ENCODE measurements around the gene BRD2. TPM values are rescaled to one million over a fixed set of nuclear protein-coding genes. Genes with fewer than 3 reads are reported as not detected.
"Not testable (repeated sequence)": the region's sequence is repeated elsewhere in the genome, so short reads cannot be mapped to it uniquely, and the experiment has no call there.

BRD2 gene
- total RNA-seq, 2 donors from 2014 or later = 56.9 to 91.1 TPM

DNA sequence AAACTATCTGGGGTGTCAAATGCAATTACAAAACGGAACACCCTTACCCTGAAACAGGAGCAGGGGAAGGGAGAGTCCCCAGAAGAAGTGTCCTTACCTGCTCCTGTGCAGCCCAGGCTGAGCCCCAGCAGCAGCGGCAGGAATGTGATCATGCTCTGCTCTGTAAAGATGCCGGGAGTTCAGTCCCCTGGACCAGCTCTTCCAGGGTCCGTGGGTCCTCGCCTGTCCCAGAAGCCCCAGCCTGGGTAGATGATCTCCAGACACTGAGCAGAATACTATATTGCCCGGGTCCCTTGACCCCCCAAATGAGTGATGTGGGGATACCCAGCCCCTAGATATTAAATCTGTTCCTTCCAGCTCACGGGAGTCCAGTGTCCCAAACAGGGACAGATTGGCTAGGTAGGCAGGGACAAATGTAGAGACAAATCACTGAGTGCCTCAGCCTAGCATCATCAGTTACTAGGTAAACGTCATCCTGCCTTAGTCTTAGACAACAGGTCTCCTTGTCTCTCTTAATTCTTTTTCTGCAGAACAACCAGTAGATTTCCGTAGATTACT, 27.7 kb upstream of the BRD2 start, which contains the start of gene HLA-DMB:
HLA-DMB (minus strand) TSS at position 373 of the 558 bp plus-strand sequence; CDS start at position 152, 221 bp downstream.
- H3K4me1 ChIP-seq = peaks cover 0 to 15% of the 10 kb centered on the region in 2 donors
- peak within 1 kb of the TSS; percentile 61 to 62 for H3K27ac ChIP-seq
- H3K36me3 ChIP-seq = no peaks in the 10 kb centered on the region
- TF ChIP-seq, protein P1, sequence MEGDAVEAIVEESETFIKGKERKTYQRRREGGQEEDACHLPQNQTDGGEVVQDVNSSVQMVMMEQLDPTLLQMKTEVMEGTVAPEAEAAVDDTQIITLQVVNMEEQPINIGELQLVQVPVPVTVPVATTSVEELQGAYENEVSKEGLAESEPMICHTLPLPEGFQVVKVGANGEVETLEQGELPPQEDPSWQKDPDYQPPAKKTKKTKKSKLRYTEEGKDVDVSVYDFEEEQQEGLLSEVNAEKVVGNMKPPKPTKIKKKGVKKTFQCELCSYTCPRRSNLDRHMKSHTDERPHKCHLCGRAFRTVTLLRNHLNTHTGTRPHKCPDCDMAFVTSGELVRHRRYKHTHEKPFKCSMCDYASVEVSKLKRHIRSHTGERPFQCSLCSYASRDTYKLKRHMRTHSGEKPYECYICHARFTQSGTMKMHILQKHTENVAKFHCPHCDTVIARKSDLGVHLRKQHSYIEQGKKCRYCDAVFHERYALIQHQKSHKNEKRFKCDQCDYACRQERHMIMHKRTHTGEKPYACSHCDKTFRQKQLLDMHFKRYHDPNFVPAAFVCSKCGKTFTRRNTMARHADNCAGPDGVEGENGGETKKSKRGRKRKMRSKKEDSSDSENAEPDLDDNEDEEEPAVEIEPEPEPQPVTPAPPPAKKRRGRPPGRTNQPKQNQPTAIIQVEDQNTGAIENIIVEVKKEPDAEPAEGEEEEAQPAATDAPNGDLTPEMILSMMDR (IDR thresholded peaks at IDR 0.05) = no peak
- peaks cover 0 to under 1% of the 10 kb centered on the region in 2 donors for H3K9me3 ChIP-seq
- no peaks in the 10 kb centered on the region for H3K27me3 ChIP-seq
- DNase-seq (ENCODE audit: low spot score) = no peak
- H3K4me3 ChIP-seq = peak within 1 kb of the TSS; percentile 27 to 45

DNA sequence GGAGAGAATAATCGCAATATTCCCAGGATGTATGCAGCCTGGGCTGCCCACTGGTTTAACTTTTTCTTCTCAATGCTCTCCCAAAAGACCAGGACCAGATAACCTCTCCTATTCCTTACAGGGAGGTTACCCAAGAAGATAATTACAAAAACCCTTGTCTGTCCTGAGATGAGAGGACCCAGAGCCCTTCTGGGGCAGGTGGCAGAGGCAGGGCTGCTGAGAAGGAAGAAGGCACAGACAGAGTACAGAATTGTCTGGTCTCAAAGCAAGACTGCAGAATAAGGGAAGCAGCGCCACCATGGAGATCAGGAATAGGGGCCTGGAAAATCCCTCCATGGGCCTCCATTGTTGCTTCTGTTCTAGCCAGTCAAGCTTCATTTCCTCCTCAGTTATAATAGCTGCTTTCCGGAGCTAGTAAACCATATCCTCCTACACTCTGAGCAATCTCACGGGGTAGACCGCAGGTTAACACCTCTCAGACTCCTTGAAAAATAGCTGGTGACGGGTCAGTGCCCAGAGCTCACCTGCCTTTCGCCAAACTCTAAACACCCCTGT, 27.1 kb upstream of the BRD2 start:
- Histone ChIP-seq H3K9me3 (peaks cover 0 to 6% of the 10 kb centered on the region in 2 donors), H3K4me3 (no peak overlapping the region), H3K27me3 (no peaks in the 10 kb centered on the region), H3K27ac (peak overlapping the region; percentile 61 to 62), H3K4me1 (peaks cover 0 to 15% of the 10 kb centered on the region in 2 donors), H3K36me3 (no peaks in the 10 kb centered on the region)
- TF ChIP-seq, protein P1 (IDR thresholded peaks at IDR 0.05) = no peak
- DNase-seq (ENCODE audit: low spot score) = no peak

DNA sequence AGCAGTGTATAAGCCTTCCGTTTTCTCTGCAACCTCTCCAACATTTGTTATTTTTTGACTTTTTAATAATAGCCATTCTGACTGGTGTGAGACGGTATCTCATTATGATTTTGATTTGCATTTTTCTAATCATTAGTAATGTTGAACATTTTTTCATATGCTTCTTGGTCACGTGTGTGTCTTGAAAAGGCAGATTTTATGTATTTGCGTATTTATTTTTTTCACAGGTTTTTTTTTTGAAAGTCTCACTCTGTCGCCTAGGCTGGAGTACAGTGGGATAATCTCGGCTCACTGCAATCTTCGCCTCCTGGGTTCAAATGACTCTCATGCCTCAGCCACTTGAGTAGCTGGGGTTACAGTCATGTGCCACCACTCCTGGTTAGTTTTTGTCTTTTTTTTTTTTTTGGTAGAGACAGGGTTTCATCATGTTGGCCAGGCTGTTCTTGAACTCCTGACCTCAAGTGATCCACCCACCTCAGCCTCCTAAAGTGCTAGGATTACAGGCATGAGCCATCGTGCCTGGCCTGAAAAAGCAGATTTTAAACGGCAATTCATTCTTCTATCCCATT, 25.8 kb upstream of the BRD2 start:
- not testable (repeated sequence) for H3K36me3 ChIP-seq; H3K4me3 ChIP-seq; H3K27ac ChIP-seq; H3K9me3 ChIP-seq; DNase-seq (ENCODE audit: low spot score); H3K27me3 ChIP-seq
- H3K4me1 ChIP-seq = peaks cover 0 to 15% of the 10 kb centered on the region in 2 donors

DNA sequence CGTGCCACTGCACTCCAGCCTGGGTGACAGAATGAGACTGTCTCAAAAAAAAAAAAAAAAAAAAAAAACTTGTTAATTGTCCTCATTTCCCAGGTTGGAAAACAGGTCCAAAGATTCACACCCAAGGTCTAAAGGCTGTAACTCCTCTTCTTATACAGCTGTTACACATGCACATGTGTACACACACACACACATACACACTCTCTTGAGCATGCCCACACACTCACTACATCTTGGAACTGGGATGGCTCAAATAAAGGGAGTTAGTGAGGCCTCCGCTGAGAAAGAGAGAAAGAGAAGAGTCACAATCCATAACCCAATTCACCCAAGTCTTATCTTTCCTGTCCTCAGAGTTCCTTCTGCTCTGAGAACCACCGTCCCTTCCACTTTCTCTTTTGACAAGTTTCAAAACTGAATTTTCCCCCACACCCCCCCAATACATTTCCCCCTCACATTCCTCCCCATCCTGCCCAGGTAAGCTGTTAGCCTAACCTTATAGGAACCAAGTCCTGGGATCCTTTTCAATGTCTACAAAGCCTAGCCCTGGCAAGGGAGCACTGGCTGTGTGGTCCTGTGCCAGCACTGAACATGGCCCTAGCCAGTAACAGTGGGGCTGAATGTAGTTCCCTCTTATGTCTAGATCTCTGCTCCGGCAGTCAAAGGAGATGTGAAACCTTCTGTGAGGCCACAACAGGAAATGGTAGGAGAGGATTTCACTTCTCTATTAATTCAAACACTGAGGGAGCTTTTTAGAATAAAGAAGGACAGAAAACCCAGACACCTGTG, 24.3 kb upstream of the BRD2 start:
- H3K9me3 ChIP-seq = peaks cover 0 to 7% of the 10 kb centered on the region in 2 donors
- H3K27me3 ChIP-seq = no peaks in the 10 kb centered on the region
- no peak overlapping the region for H3K4me3 ChIP-seq
- H3K4me1 ChIP-seq = peaks cover 0 to 15% of the 10 kb centered on the region in 2 donors
- no peak overlapping the region for H3K27ac ChIP-seq
- TF ChIP-seq, protein P1 (IDR thresholded peaks at IDR 0.05) = no peak
- no peaks in the 10 kb centered on the region for H3K36me3 ChIP-seq
- no peak for DNase-seq (ENCODE audit: low spot score)

DNA sequence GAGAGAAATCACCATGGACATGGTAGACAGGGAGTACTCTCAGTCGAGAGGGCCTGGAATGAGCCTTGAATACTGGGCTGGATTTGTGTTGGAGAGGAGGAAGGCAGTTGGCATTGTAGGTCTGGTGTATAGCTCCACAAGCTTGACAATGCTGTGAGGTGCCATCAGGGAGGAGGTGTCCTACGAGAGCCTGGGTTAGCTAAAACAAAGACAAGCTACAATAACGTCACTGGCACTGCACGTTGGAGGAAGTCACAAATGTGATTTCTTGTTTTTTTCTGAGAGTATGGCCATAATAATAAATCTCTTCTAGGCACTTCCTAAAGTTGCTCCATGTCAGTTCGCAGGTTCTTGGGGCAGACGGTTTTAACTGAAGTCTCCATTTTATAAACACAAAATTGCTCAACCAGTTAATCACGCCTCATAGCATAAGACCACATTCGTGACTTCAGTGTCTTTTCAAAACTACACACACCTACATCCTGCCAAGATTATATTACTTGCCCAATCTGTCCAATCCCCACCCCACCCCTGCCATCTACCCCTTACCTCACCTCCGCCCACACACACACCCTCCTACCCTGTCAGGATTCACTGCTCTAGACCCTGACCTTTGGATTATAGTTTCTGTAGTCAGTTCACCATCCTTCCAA, 23.2 kb upstream of the BRD2 start:
- H3K27me3 ChIP-seq = no peaks in the 10 kb centered on the region
- H3K4me3 ChIP-seq = no peak overlapping the region
- no peak overlapping the region for H3K27ac ChIP-seq
- TF ChIP-seq, protein P1 (IDR thresholded peaks at IDR 0.05) = no peak
- peaks cover 0 to 7% of the 10 kb centered on the region in 2 donors for H3K9me3 ChIP-seq
- no peak for DNase-seq (ENCODE audit: low spot score)
- H3K4me1 ChIP-seq = peaks cover 0 to 13% of the 10 kb centered on the region in 2 donors
- H3K36me3 ChIP-seq = no peaks in the 10 kb centered on the region
